Ishikawa (cell line): ENCODE results near the gene ASB2.

Experiments
- CEBPB ChIP-seq: IDR thresholded peaks from 2 replicates; pipeline ENCODE4 v1.6.1; 2012
- CREB1 ChIP-seq: IDR thresholded peaks from 2 replicates; pipeline ENCODE4 v1.6.1; 2012; ENCODE audit warnings: low read depth
- EGR1 ChIP-seq: IDR thresholded peaks from 2 replicates; pipeline ENCODE4 v1.6.1; 2012
- EP300 ChIP-seq: IDR thresholded peaks from 2 replicates; pipeline ENCODE4 v1.6.1; 2012; ENCODE audit warnings: borderline replicate concordance
- FOXM1 ChIP-seq: IDR thresholded peaks from 2 replicates; pipeline ENCODE4 v1.6.1; 2012; ENCODE audit warnings: low read depth, borderline replicate concordance
- MAX ChIP-seq: IDR thresholded peaks from 2 replicates; pipeline ENCODE4 v1.6.1; 2012
- RAD21 ChIP-seq: IDR thresholded peaks from 2 replicates; pipeline ENCODE4 v1.6.1; 2012; ENCODE audit warnings: low read depth
- TAF1 ChIP-seq: IDR thresholded peaks from 2 replicates; pipeline ENCODE4 v1.6.1; 2012; ENCODE audit warnings: low read depth, mild to moderate bottlenecking
- TEAD4 ChIP-seq: IDR thresholded peaks from 2 replicates; pipeline ENCODE4 v1.6.1; 2012
- YY1 ChIP-seq: IDR thresholded peaks from 2 replicates; pipeline ENCODE4 v1.6.1; 2012; ENCODE audit warnings: low read depth

DNA sequence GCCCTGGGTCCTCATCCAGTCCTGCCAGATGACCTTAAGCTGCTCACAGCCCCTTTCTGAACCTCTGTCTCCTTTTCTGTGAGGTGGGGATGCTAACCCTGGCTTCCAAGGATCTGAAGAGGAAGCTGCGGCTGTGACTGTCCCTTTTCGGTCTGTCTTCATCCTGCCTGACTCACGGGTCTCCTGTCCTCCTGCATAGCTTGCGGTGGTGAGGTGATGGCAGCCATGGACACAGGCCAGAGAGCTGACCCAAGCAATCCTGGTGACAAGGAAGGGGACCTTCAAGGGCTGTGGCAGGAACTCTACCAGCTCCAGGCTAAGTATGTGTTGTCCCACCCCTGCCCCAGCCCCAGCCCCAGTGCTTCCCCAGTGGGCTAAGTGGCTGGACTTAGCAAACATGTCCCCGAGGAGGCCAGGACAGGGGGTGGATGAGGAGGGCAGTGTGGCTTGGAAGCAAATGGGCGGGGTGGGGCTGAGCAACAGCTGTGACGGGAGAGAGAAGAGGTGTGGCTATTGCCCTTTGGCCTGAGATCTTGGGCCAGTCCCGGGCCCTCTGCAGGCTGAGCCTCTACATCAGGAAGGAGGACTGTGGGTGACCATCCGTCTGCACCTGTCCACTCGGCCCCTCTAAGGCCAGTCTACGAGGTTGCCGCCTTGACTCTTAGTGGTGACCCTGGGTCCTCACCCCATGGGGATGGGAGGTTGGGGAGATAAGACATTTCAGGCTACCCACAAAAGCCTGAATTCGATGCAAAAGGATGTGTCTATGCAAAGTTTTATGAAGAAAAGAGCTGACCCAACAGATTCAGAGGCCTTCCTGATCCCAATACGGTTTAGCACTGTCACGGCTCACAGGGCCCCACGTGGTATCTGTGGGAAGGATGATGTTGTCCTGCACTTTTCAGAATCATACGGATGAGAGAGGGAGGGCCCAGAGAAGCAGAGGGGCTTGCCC is 21.8 kb upstream of the ASB2 start:
- TF ChIP-seq EP300 (no peak), CREB1 (no peak), CEBPB (no peak), MAX (no peak), YY1 (no peak), EGR1 (no peak), TEAD4 (no peak), FOXM1 (no peak), TAF1 (no peak), RAD21 (no peak)
